Ascending aorta (tissue), 2 donors: ENCODE measurements around the gene COL18A1. TPM values are rescaled to one million over a fixed set of nuclear protein-coding genes. Genes with fewer than 3 reads are reported as not detected.
"Not testable (repeated sequence)": the region's sequence is repeated elsewhere in the genome, so short reads cannot be mapped to it uniquely, and the experiment has no call there.

Experiments used
- DNase-seq, 2 donors: peaks; one replicate each; pipeline ENCODE4 v3.0.0-alpha.2; 2019; ENCODE audit warnings: low spot score in 2 of 2
- H3K27ac ChIP-seq, 2 donors: fragments of 200-600 bp; sonication (generic); one replicate each; pipeline ENCODE4 v1.5.1; 2016 to 2017; ENCODE audit warnings: mild to moderate bottlenecking in 1 of 2
- H3K27me3 ChIP-seq: fragments of 200-600 bp; sonication (generic); one replicate; pipeline ENCODE4 v1.5.1; 2017
- H3K36me3 ChIP-seq, 2 donors: fragments of 200-600 bp; sonication (generic); one replicate each; pipeline ENCODE4 v1.5.1; 2016
- H3K4me1 ChIP-seq, 2 donors: fragments of 200-600 bp; sonication (generic); one replicate each; pipeline ENCODE4 v1.5.1; 2016 to 2017; ENCODE audit warnings: mild to moderate bottlenecking in 1 of 2
- H3K4me3 ChIP-seq, 2 donors: fragments of 200-600 bp; sonication (generic); one replicate each; pipeline ENCODE4 v1.5.1; 2016 to 2017; ENCODE audit warnings: mild to moderate bottlenecking in 1 of 2
- H3K9me3 ChIP-seq, 2 donors: fragments of 200-600 bp; sonication (generic); one replicate each; pipeline ENCODE4 v1.5.1; 2016
- CTCF ChIP-seq, 3 experiments: fragments of 200-600 bp in 2 of 3; fragments of 450-650 bp in 1 of 3; sonication (generic) in 2 of 3; IDR thresholded peaks; one replicate each; pipeline ENCODE4 v1.5.1; 2016 to 2019; ENCODE audit warnings: antibody characterized with exemption in 3 of 3, mild to moderate bottlenecking in 1 of 3, moderate library complexity in 1 of 3
- intact Hi-C: fragments of 100-400 bp; cut with DNase I; formaldehyde crosslinking; loops from one replicate; pipeline ENCODE4 v1.15.1; 2023
- total RNA-seq: library from RNA; depleted of rRNA; stranded (reverse); fragments of >200 nt; gene quantifications from one replicate; pipeline ENCODE4 v1.1.0, GENCODE V29; 2016

COL18A1 gene
- total RNA-seq, 1 donor from 2014 or later, result 699 TPM

GRCh38 chr21:45530423-45531113 lies 125.6 kb downstream of the COL18A1 start:
- peak in 1 of 2 donors; percentile 56 for DNase-seq
- intact Hi-C loops, result no loop called here
- no peak for TF ChIP-seq CTCF (IDR thresholded peaks at IDR 0.05)
- Histone ChIP-seq H3K9me3 (no peaks in the 10 kb centered on the region), H3K4me1 (no peaks in the 10 kb centered on the region), H3K36me3 (no peaks in the 10 kb centered on the region), H3K4me3 (no peak overlapping the region), H3K27ac (no peak overlapping the region), H3K27me3 (no peaks in the 10 kb centered on the region)

- H3K9me3 ChIP-seq, H3K27ac ChIP-seq, H3K27me3 ChIP-seq, DNase-seq, intact Hi-C loops, H3K4me3 ChIP-seq, H3K36me3 ChIP-seq, H3K4me1 ChIP-seq: not testable (repeated sequence)
These were observed 126.1 kb downstream of the COL18A1 start for GRCh38 chr21:45531114-45531392.

- intact Hi-C loops, result no loop called here
- Histone ChIP-seq H3K27ac (no peak overlapping the region), H3K9me3 (no peaks in the 10 kb centered on the region), H3K4me3 (no peak overlapping the region), H3K36me3 (no peaks in the 10 kb centered on the region), H3K27me3 (no peaks in the 10 kb centered on the region), H3K4me1 (no peaks in the 10 kb centered on the region)
- peak in 1 of 2 donors; percentile 60 for DNase-seq
- TF ChIP-seq CTCF (IDR thresholded peaks at IDR 0.05), result no peak
These were observed 126.6 kb downstream of the COL18A1 start for GRCh38 chr21:45531393-45532215.

GRCh38 chr21:45532826-45533360 lies 127.9 kb downstream of the COL18A1 start:
- H3K9me3 ChIP-seq, result no peaks in the 10 kb centered on the region
- no peak for TF ChIP-seq CTCF (IDR thresholded peaks at IDR 0.05)
- H3K27me3 ChIP-seq, result no peaks in the 10 kb centered on the region
- DNase-seq, result peak in 1 of 2 donors; percentile 55
- no peak overlapping the region for H3K4me3 ChIP-seq
- H3K4me1 ChIP-seq, result no peaks in the 10 kb centered on the region
- intact Hi-C loops, result no loop called here
- H3K27ac ChIP-seq, result no peak overlapping the region
- no peaks in the 10 kb centered on the region for H3K36me3 ChIP-seq

- DNase-seq, result peak in 1 of 2 donors; percentile 63
- Histone ChIP-seq H3K9me3 (no peaks in the 10 kb centered on the region), H3K27me3 (no peaks in the 10 kb centered on the region), H3K27ac (no peak overlapping the region), H3K4me1 (no peaks in the 10 kb centered on the region), H3K36me3 (no peaks in the 10 kb centered on the region), H3K4me3 (no peak overlapping the region)
- no peak for TF ChIP-seq CTCF (IDR thresholded peaks at IDR 0.05)
- intact Hi-C loops, result no loop called here
These were observed 128.4 kb downstream of the COL18A1 start for GRCh38 chr21:45533361-45533845.
